ENCODE measurements around the gene NFU1.

- TF ChIP-seq EZH2 (IDR thresholded peaks at IDR 0.05) (no peak), POLR2AphosphoS5 (IDR thresholded peaks at IDR 0.05; ENCODE audit: borderline replicate concordance, low read depth, low read length) (no peak), FOXP2 (optimal IDR thresholded peaks at IDR 0.05; ENCODE audit: control extremely low read depth, extremely low read length, insufficient read depth) (no peak)
These were observed 52.6 kb downstream of the NFU1 start for GRCh38 chr2:69384618-69385081.
